Frontal cortex (tissue), 4 donors: ENCODE measurements around the gene CCDC51. TPM values are rescaled to one million over a fixed set of nuclear protein-coding genes. Genes with fewer than 3 reads are reported as not detected.

Source experiments
- DNase-seq, 2 donors: peaks; one replicate each; pipeline ENCODE4 v3.0.0; 2012; ENCODE audit warnings: low spot score in 2 of 2
- FAIRE-seq: peaks from 2 replicates; lab custom pipeline; 2012; peaks lifted over from hg19 to GRCh38; lab: Jason Lieb, UNC
- total RNA-seq: library from RNA; depleted of rRNA; stranded (reverse); fragments of >200 nt; gene quantifications from one replicate; pipeline ENCODE4 v1.2.3, GENCODE V29; 2014
- donor health status: control.
- donor health status: control.
- donor health status: control.

CCDC51 gene
- total RNA-seq, 1 donor from 2014 or later: 12.6 TPM

- no peak for FAIRE-seq
- DNase-seq: peak; percentile 81 to 85
Measured at GRCh38 chr3:48435774-48436476, 4.0 kb downstream of the CCDC51 start.

GRCh38 chr3:48435223-48435595 lies 4.7 kb downstream of the CCDC51 start:
- FAIRE-seq (no peak), DNase-seq (no peak)

- FAIRE-seq (no peak), DNase-seq (no peak)
Measured at GRCh38 chr3:48434591-48435222, 5.2 kb downstream of the CCDC51 start.

GRCh38 chr3:48433472-48434118 lies 6.3 kb downstream of the CCDC51 start:
- no peak for DNase-seq
- FAIRE-seq: no peak

- DNase-seq: no peak
- FAIRE-seq: no peak
Measured at GRCh38 chr3:48432411-48433371, 7.2 kb downstream of the CCDC51 start.

- no peak for DNase-seq
- FAIRE-seq: no peak
Measured at GRCh38 chr3:48431224-48432029, 8.5 kb downstream of the CCDC51 start.

- no peak for DNase-seq
- no peak for FAIRE-seq
Measured at GRCh38 chr3:48430708-48431101, 9.2 kb downstream of the CCDC51 start.

GRCh38 chr3:48429960-48430707 lies 9.8 kb downstream of the CCDC51 start, which contains the start of gene PLXNB1:
Gene PLXNB1 (minus strand): TSS chr3:48430086. CDS start chr3:48424611, 5,475 bp downstream.
- no peak for DNase-seq
- FAIRE-seq: no peak

GRCh38 chr3:48429317-48429959 lies 10.5 kb downstream of the CCDC51 start:
- DNase-seq: peak; percentile 86 to 88
- no peak for FAIRE-seq

- DNase-seq (peak in 1 of 2 donors; percentile 65), FAIRE-seq (no peak)
Measured at GRCh38 chr3:48428572-48429316, 11.2 kb downstream of the CCDC51 start.

- no peak for DNase-seq
- FAIRE-seq: no peak
Measured at GRCh38 chr3:48428088-48428571, 11.8 kb downstream of the CCDC51 start.

GRCh38 chr3:48427630-48427962 lies 12.3 kb downstream of the CCDC51 start:
- DNase-seq (no peak), FAIRE-seq (no peak)

GRCh38 chr3:48426944-48427629 lies 12.8 kb downstream of the CCDC51 start:
- no peak for FAIRE-seq

GRCh38 chr3:48426401-48426909 lies 13.5 kb downstream of the CCDC51 start:
- DNase-seq (peak; percentile 74 to 86), FAIRE-seq (no peak)

More at GRCh38 chr3:48426944-48427629, 12.8 kb downstream of the CCDC51 start:
- DNase-seq: no peak

- DNase-seq: peak in 1 of 2 donors; percentile 56
- no peak for FAIRE-seq
Measured at GRCh38 chr3:48425281-48425812, 14.6 kb downstream of the CCDC51 start.
